ENCODE measurements around the gene GATAD2A. TPM values are rescaled to one million over a fixed set of nuclear protein-coding genes. Genes with fewer than 3 reads are reported as not detected.

GATAD2A gene
- total RNA-seq, 1 donor from 2014 or later = 139 TPM

DNA sequence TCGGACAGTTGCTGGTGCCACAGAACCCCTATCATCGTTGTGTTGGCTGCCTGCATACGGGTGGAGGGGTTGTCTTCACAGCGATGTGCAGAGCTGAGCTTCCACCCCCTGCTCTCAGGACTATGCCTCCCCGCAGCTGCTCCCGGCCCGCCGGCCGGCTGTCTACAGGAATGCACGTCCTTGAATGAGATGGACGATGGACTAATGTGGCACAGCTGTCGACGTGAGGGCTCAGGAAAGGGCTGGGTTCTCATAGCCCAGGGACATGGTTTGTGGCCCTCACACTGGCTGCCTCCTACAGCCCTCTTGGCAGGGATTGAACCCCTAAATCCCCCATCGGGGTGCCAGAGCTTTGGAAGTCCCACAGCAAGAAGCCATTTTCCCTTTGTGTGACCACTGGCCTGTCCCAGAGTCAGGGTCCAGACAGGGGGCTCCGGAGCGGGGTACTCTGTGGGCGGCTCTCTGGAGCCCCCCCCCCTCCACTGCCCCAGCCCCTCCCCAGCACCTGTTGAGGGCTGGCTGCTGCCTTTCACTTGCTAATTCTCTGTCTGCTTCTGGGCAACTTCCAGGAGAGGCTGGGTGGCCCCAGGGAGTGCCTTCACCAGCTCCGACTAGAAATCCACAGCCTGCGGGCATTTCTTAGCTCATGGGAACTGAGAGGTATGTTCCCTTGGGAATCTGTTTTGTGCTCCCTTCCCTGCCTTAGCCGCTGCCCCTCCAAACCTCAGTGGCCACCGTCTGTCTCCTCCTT is 69.7 kb downstream of the GATAD2A start:
- peaks cover 28% of the 10 kb centered on the region for H3K36me3 Mint-ChIP-seq (ENCODE audit: low read depth)
- peaks cover 80% of the 10 kb centered on the region for H3K4me1 Mint-ChIP-seq (ENCODE audit: low read depth)
- no peaks in the 10 kb centered on the region for H3K27me3 Mint-ChIP-seq (ENCODE audit: insufficient read depth)
- intact Hi-C loops (cut with micrococcal nuclease) = no loop called here
- peak overlapping the region; percentile 81 for H3K27ac Mint-ChIP-seq
- H3K4me3 Mint-ChIP-seq = peak overlapping the region; percentile 50
- no peak for DNase-seq (ENCODE audit: low spot score)
- H3K9me3 Mint-ChIP-seq = no peaks in the 10 kb centered on the region

DNA sequence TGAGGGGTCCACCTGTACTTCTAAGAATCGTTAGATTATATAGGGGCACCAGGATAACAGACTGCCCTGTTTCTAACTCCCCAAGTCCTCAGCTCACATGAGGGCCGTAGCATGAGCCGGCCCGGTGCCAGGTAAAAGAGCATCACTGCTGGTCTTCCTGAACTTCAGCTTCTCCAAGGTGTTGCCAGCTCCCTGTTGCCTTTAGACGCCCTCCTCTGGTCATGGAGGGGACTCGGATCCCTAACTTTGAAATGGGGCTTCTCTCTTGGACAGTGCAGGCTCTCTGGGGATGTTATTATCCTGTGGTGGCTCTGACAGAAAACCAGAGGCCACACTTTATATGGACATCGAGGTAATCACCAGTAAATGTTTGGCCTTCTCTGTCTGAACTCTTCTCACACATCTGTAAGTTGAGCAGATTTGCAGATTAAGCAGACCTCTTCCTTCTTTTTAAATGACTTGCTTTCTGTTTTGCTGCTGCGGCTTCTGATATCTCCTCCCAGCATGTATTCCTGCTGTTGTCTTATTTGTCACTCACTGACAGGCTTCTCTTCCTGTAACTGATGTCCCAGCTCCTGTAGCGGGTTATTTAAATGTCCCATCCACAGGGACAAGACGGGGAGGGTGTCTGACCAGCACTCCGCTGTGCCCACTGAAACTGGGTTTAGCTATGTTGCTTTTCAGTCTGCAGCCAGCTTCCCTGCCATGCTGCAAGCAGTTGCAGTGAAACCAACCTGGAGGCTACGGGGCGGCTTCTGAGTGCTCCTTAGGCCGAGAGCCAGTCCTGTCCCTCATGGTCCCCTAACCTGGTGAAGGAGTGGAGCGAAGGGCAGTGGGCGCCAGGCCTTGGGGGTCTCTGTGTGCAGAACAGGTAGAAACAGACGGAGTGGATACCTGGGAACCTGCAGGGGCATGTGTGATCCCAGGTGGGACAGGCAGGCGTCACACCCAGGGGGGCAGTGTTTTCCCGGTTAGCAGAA is 70.7 kb downstream of the GATAD2A start:
- Mint-ChIP-seq H3K4me1 (ENCODE audit: low read depth) (peaks cover 80% of the 10 kb centered on the region), H3K4me3 (peak overlapping the region; percentile 30), H3K9me3 (no peaks in the 10 kb centered on the region), H3K36me3 (ENCODE audit: low read depth) (peaks cover 24% of the 10 kb centered on the region), H3K27me3 (ENCODE audit: insufficient read depth) (no peaks in the 10 kb centered on the region), H3K27ac (peak overlapping the region; percentile 81)
- intact Hi-C loops (cut with micrococcal nuclease) = no loop called here
- DNase-seq (ENCODE audit: low spot score) = no peak

DNA sequence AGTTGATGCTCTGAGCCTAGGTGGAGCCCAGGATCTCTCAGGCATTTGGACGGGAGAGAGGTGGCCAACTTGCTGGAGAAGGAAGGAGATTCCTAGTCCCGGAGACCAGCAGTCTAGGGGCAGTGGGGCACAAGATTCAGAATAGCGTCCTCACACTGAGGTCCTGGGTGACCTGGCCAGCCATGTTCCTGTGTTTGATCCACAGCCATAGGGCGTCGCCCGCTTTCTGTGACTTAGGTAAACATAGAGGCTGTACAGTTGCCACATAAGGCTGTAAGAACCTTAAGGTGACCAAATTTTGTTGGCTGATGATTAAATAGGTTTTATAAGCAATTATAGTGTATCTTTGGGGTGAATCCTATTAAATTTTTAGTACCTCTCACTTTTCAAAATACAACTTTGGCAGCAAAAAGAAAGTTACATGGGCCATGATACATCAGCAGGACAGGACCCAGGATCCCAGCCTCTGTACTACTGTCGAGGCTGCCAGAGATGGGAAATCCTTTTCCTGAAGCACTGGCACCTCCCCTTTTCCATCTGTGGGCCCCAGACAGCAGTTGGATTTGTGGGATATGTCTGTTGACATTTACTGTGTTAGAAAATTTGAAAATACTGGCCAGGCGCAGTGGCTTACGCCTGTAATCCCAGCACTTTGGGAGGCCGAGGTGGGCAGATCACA is 72.4 kb downstream of the GATAD2A start:
- Mint-ChIP-seq H3K27me3 (ENCODE audit: insufficient read depth) (no peaks in the 10 kb centered on the region), H3K9me3 (no peaks in the 10 kb centered on the region), H3K4me3 (no peak overlapping the region), H3K4me1 (ENCODE audit: low read depth) (peaks cover 75% of the 10 kb centered on the region), H3K27ac (peak overlapping the region; percentile 69), H3K36me3 (ENCODE audit: low read depth) (peaks cover 18% of the 10 kb centered on the region)
- intact Hi-C loops (cut with micrococcal nuclease) = no loop called here
- no peak for DNase-seq (ENCODE audit: low spot score)

DNA sequence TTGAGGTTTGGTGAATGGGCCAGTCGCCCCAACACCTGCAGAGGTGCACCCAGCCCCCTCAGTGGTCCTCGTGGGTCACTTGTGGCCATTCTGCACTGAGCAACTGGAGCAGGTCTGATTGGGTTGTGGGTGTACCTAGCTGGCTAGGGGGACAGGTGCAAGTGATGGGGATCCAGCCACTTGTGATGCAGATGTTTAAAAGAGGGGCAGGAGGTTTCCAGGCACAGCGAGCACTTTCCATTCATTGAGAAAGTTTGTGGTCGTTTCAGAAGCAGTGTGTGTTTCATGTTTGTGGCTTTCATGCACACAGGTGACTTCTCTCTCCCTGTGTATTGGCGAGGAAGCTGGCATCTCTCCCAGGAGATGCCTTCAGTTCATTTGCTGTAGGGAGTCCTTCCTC is 75.2 kb downstream of the GATAD2A start:
- intact Hi-C loops (cut with micrococcal nuclease) = no loop called here
- Mint-ChIP-seq H3K27me3 (ENCODE audit: insufficient read depth) (no peaks in the 10 kb centered on the region), H3K4me3 (no peak overlapping the region), H3K9me3 (no peaks in the 10 kb centered on the region), H3K4me1 (ENCODE audit: low read depth) (peaks cover 52% of the 10 kb centered on the region), H3K36me3 (ENCODE audit: low read depth) (peaks cover 14% of the 10 kb centered on the region), H3K27ac (no peak overlapping the region)
- DNase-seq (ENCODE audit: low spot score) = no peak

DNA sequence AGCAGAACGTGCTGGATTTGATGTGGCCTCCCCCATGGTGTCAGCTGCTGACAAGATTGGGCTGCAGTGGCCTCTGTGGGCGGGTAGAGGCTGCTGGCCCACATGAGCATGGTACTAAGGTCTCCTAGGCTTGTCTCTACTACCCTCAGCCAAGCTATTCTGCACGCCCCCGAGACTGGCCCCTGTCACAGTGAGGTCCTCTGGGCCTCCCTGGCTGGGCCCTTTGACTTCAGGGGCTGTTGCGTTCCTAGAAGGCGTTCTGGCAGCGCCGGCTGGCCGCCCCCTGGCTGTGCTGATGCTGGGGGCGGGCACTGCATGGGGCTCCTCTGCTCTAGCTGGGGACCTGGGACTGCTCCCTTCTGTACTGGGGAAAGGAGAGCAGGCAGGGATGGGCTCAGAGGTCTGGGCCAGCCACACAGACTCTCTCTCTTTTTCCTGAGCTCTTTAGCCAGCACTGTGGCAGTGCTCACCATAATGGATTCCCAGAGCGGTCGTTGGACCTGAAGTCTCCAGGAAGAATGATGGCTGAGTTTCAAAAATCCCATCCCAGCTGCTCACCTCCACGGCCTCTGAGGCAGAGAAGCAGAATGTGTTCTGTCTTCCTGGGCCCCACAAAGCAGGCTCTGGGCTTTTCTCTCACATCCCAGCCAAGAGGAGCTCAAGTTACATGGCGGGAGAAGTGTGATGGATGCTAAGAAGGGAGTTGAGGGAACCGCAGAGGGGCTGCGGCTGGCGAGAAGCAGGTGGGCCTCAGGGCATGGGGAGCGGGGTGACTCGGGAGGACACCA is 77.5 kb downstream of the GATAD2A start:
- H3K27me3 Mint-ChIP-seq (ENCODE audit: insufficient read depth) = no peaks in the 10 kb centered on the region
- intact Hi-C loops (cut with micrococcal nuclease) = no loop called here
- DNase-seq (ENCODE audit: low spot score) = no peak
- H3K27ac Mint-ChIP-seq = peak overlapping the region; percentile 57
- H3K9me3 Mint-ChIP-seq = no peaks in the 10 kb centered on the region
- peaks cover 11% of the 10 kb centered on the region for H3K36me3 Mint-ChIP-seq (ENCODE audit: low read depth)
- H3K4me1 Mint-ChIP-seq (ENCODE audit: low read depth) = peaks cover 37% of the 10 kb centered on the region
- no peak overlapping the region for H3K4me3 Mint-ChIP-seq

DNA sequence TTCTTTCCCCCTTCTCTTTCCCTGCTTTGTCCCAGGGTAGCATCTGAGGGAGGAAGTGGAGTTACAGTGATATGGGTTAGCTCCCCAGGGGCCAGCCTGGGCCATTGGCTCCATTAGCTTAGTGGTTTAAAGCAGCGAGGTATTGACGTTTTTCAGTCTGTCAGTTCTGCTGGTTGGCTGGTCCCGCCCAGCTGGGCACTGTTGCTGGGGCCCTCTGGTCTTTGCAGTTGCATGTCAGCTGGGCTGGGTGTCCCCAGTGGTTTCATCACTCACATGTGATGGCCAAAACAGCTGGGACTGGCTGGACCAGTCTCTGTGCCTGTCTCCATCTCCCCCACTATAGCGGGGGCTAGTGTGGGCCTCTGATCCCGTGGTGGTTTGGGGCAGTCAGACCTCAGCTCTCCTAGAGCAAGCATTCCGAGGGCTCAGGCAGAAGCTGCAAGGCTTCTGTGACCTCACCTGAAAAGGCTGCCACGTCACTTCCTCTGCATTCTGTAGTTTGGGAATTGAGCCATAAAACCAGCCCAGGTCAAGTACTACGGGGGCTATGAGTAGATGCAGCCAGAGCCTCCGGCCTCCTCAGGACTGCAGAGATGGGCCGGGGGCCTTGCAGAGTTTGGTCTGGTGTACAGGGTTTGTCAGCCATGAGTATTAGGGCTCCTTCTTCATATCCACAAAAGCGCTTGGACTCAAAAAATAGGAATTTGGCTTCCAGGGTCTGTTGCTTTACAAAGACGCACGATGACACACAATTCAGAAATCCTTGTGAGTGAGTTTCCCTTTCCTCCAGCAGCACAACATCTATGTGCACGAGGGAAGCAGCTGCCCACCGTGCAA is 79.9 kb downstream of the GATAD2A start:
- H3K4me1 Mint-ChIP-seq (ENCODE audit: low read depth) = peaks cover 50% of the 10 kb centered on the region
- peaks cover 4% of the 10 kb centered on the region for H3K36me3 Mint-ChIP-seq (ENCODE audit: low read depth)
- no peak overlapping the region for H3K4me3 Mint-ChIP-seq
- no peak overlapping the region for H3K27ac Mint-ChIP-seq
- no peaks in the 10 kb centered on the region for H3K27me3 Mint-ChIP-seq (ENCODE audit: insufficient read depth)
- intact Hi-C loops (cut with micrococcal nuclease) = no loop called here
- no peaks in the 10 kb centered on the region for H3K9me3 Mint-ChIP-seq
- DNase-seq (ENCODE audit: low spot score) = no peak

DNA sequence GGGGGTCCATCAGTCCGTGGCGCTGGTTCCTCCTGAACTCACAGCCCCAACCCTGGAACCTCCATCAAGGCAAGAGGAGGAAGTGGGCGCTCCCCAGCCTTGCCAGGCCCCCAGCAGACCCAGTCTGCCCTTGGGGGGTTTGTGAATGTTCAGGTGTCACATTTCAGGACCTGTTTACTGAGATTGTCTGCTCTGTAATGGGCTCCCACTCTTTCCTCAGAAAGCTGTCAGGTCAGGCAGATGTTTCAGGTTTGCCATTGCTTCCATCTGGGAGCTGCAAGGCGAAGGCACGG is 80.5 kb downstream of the GATAD2A start:
- no peak for DNase-seq (ENCODE audit: low spot score)
- no peak overlapping the region for H3K4me3 Mint-ChIP-seq
- H3K36me3 Mint-ChIP-seq (ENCODE audit: low read depth) = peaks cover 7% of the 10 kb centered on the region
- peaks cover 48% of the 10 kb centered on the region for H3K4me1 Mint-ChIP-seq (ENCODE audit: low read depth)
- no peaks in the 10 kb centered on the region for H3K27me3 Mint-ChIP-seq (ENCODE audit: insufficient read depth)
- intact Hi-C loops (cut with micrococcal nuclease) = no loop called here
- H3K27ac Mint-ChIP-seq = no peak overlapping the region
- no peaks in the 10 kb centered on the region for H3K9me3 Mint-ChIP-seq

DNA sequence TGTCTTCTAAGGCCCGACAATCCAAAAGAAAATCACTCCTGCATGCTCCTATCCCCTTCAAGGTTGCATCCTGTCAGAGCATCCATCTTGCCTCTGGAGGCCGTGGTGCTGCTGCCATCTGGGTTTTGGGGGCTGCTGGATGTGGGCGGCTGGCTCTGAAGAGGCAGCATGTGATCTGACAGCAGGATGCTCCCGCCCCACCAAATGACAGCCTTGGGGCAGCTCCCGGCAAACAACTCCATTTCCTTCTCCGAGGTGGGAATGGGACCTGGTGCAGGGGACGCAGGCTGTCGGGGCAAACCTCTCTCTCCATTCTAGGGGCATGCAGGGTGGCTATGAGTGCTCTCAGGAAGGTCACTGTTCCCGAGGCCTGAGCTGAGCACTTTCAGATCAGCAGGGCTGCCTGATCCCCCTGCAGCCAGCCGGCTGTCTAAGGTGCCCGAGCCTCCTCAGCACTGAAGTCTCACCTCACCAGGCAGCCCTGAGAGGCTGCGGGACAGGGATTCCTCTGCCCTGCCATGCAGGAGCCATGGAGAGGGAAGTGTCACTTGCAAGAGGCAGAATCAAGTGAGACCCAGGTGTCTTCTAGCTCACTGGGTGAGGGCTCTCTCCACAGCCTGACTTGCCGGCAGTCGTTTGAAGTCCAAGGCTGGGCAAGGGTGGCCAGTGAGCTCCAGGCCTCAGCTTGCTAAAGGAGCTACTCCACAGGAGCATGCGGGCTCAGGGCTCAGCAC is 81.0 kb downstream of the GATAD2A start:
- Mint-ChIP-seq H3K4me1 (ENCODE audit: low read depth) (peaks cover 42% of the 10 kb centered on the region), H3K36me3 (ENCODE audit: low read depth) (peaks cover 7% of the 10 kb centered on the region), H3K27me3 (ENCODE audit: insufficient read depth) (no peaks in the 10 kb centered on the region), H3K4me3 (no peak overlapping the region), H3K9me3 (no peaks in the 10 kb centered on the region), H3K27ac (peak overlapping the region; percentile 12)
- intact Hi-C loops (cut with micrococcal nuclease) = no loop called here
- no peak for DNase-seq (ENCODE audit: low spot score)

DNA sequence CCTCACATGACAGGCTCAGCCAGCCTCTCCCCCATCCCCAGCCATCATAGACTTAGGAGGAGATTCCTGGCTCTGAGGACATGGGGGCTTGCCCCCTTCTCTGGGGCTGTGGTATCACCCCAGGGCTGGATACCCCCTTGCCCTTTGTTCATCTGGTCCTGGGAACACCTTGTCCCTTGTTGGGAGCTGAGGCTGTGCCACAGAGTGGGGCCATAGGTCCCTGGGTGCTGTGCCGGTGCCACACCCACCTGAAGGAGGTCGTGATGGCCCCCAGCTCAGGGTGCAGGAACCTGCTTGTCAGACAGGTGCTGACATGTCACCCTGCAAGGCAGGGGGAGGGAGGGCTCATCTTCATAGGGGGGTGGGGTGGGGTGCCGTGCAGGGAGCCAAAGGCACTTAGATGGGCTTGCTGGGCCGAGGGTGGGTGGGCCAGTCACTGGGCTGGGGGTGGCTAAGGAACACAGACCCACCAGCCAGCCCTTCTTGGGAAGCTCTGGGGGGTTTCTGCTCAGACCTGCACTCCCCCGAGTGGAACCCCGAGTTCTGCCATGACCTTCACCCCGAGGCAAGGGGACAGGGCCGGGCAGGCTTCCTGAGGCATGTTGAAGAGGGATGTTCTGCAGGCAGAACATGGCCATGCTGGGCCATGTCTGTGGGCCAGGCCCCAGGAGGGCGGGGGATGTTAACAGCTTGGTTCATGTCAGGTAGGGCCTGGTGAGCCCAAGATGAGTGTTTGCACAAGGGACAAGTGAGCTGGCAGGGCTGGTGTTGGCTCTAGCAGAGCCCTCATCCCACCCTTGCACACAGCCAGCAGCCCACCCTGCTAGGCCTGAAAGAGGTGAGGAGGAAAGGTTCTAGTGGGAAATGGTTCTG is 81.8 kb downstream of the GATAD2A start:
- Mint-ChIP-seq H3K36me3 (ENCODE audit: low read depth) (peaks cover 7% of the 10 kb centered on the region), H3K27me3 (ENCODE audit: insufficient read depth) (no peaks in the 10 kb centered on the region), H3K4me3 (peak overlapping the region; percentile 50), H3K9me3 (no peaks in the 10 kb centered on the region), H3K4me1 (ENCODE audit: low read depth) (peaks cover 40% of the 10 kb centered on the region), H3K27ac (peak overlapping the region; percentile 99)
- DNase-seq (ENCODE audit: low spot score) = no peak
- intact Hi-C loops (cut with micrococcal nuclease) = no loop called here

DNA sequence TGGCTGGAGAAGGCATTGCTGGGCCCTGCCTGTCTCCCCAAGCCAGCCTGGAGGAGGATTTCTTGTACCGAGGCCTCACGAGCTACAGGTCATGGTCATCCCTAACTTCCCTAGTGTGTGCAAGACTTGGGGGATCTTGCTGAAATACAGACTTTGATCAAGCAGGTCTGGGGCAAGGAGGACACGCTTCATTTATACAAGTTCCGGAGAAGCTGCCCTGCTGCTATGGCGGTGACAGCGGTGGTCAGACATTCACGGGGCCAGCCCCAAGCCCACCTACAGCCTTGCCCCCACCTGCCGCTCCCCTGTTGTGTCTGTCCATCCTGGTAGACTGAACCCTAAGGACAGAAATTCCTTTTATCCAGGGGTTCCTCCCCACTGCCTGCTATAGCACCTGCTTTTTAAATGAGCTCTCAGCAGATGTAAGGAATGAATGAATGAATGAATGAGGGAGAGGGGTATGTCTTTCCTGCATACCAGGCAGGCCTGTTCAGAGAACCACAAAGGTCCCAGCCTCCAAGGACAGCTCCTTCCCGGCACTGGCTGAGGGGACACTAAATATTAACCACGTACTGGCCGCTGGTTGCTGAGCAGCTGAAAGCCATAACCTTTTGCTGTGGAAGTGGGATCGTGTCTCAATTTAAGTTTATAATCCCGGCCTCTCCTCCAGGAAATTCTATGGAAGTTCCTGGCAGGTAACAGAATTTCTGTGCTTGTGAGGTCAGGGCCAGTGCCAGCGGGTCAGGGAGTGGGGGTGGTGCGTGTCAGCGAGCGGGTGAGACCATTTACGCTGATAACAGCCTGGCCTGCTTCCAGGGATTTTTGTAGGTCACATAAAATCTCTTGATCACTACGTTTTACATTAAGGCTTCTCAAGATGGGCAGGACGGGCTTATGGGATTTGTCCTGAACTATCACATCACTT is 82.7 kb downstream of the GATAD2A start:
- Mint-ChIP-seq H3K27ac (peak overlapping the region; percentile 99), H3K36me3 (ENCODE audit: low read depth) (peaks cover 5% of the 10 kb centered on the region), H3K4me1 (ENCODE audit: low read depth) (peaks cover 34% of the 10 kb centered on the region), H3K27me3 (ENCODE audit: insufficient read depth) (no peaks in the 10 kb centered on the region), H3K9me3 (no peaks in the 10 kb centered on the region), H3K4me3 (peak overlapping the region; percentile 50)
- intact Hi-C loops (cut with micrococcal nuclease) = no loop called here
- DNase-seq (ENCODE audit: low spot score) = no peak
